Measurements from ENCODE around the gene MAGEB3.
"Not testable (repeated sequence)": the region's sequence is repeated elsewhere in the genome, so short reads cannot be mapped to it uniquely, and the experiment has no call there.

The MAGEB3 gene, protein sequence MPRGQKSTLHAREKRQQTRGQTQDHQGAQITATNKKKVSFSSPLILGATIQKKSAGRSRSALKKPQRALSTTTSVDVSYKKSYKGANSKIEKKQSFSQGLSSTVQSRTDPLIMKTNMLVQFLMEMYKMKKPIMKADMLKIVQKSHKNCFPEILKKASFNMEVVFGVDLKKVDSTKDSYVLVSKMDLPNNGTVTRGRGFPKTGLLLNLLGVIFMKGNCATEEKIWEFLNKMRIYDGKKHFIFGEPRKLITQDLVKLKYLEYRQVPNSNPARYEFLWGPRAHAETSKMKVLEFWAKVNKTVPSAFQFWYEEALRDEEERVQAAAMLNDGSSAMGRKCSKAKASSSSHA

DNA sequence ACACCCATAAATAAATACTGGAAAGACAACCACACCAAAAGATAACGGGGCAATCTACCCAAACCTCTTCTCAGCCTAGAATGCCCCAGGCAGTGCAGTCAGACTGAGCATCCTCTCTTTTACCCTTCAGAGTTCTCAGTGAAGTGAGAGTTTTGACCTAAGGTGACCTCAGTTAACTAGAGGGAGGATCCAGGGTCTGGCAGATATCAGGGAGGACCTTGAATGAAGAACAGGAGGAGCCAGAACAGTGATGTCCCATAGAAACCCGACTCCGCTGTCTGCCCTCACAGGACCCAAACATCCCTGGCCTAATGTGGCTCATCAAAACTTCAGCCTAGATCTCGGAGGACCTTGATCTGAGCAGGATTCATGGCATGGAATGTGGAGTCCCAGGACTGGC, at the start of gene MAGEB3:
MAGEB3 (plus strand) TSS at position 263 of the 400 bp plus-strand sequence. CDS start 5,268 bp downstream, outside the sequence.
- DNase-seq (ENCODE audit: low spot score) = no peak

- no peak for DNase-seq (ENCODE audit: low spot score)
These were observed 49.1 kb upstream of the MAGEB3 start for GRCh38 chrX:30181353-30181752.

GRCh38 chrX:30183554-30183953, 46.9 kb upstream of the MAGEB3 start:
- DNase-seq (ENCODE audit: low spot score) = no peak

GRCh38 chrX:30190426-30190825, 40.0 kb upstream of the MAGEB3 start:
- no peak for DNase-seq (ENCODE audit: low spot score)

DNA sequence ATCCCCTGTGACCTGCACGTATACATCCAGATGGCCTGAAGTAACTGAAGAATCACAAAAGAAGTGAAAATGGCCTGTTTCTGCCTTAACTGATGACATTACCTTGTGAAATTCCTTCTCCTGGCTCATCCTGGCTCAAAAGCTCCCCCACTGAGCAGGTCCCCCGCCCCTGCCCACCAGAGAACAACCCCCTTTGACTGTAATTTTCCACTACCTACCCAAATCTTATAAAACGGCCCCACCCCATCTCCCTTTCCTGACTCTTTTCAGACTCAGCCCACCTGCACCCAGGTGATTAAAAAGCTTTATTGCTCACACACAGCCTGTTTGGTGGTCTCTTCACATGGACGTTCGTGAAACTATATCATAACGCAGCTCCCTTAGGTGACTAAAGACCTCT, 36.5 kb upstream of the MAGEB3 start:
- not testable (repeated sequence) for DNase-seq (ENCODE audit: low spot score)

GRCh38 chrX:30196322-30196721, 34.1 kb upstream of the MAGEB3 start:
- no peak for DNase-seq (ENCODE audit: low spot score)

DNA sequence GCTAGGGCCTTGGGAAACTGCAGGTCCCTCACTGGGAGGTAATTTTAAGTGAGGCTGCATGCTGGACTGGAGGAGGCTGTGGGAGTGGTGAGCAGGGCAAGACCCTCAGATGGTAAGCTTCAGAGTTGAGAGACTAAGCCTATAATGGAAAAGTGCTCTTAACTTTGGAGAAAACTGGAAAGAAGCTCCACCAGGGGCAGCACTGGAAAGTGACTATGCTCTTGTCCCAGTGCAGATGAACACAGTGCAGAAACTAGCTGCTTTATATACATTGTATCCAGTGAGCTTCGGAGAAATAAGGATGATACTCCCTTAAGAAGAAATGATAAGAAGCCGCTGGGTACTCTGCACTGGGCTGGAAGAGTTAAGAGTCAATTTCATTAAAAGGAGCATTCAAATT, 18.3 kb upstream of the MAGEB3 start:
- no peak for DNase-seq (ENCODE audit: low spot score)

DNA sequence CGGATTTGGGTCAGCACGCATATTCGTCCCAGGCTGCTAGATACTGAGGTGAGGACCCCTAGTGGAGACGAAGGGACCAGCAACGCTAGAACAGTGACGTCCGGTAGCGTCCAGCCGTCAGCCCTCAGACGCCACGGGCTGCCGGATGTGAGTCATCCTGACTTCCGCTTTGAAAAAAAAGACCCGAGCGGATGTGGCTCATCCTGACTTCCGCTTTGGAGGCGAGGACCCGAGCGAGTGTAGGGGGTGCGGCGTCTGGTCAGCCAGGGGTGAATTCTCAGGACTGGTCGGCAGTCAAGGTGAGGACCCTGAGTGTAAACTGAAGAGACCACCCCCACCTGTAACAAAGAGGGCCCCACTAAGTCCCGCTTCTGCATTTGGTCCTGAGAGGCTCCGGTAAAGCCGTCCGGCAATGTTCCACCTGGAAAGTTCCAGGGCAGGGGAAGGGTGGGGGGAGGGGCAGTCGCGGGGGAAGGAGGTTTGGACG, 15.1 kb upstream of the MAGEB3 start, which contains the start of gene MAGEB2:
MAGEB2 (plus strand) TSS at position 207 of the 487 bp plus-strand sequence. CDS start 3,018 bp downstream, outside the sequence.
- no peak for DNase-seq (ENCODE audit: low spot score)

DNA sequence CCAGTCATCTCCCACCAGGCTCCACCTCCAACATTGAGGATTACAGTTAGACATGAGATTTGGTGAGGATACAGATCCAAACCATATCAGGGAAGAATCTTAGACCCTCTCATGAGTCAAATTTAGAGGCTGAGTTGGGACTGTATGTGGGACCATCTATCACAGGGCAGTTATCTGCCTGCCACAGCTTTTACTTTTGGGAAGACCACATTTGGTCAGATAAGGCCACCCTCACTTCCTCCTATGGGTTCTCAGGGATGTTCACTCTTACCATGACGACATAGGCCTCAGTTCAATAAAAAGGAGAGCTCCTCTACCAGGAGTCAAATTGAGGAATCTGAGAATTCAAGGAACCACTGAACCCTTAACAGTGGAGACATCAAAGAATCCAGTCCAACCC, 13.0 kb upstream of the MAGEB3 start:
- no peak for DNase-seq (ENCODE audit: low spot score)

GRCh38 chrX:30219372-30219771, 11.1 kb upstream of the MAGEB3 start:
- DNase-seq (ENCODE audit: low spot score) = no peak

DNA sequence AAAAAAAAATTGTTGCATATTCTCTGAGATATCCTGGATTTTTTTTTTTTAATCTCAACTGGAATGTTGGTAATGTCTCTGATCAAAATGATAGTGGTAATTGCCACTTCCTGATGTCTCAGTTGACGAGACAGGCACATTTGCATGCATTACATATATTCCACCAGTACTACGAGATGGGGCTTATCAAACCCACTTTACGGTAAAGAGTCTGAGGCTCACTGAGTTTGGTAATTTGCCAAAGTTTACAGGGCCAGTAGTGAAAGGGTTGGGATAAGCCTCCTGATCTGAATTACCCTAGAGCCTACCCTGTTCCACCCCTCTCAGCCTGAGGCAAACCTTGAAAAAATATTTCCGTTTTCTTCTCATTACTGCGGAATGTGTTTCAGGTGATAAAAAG, 9.8 kb upstream of the MAGEB3 start:
- no peak for DNase-seq (ENCODE audit: low spot score)

DNA sequence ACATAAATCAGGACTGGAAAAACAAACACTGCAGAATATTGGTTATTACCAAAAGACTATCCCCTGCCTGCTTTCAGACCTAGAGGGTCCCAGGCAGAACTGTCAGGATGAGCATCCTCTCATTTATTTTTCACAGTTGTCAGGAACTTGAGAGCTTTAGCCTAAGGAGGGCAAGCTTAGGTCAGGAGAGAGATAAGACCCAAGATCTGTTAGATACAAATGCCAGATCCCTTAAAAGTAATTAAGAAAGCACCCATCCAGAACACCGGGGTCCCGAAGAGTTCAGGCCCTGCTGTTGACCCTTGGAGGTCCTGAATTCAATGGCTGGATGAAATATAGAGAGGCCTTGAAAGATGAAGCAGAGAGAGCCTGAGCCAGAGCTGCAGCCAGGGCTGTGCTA, 5.9 kb upstream of the MAGEB3 start:
- no peak for DNase-seq (ENCODE audit: low spot score)

GRCh38 chrX:30228526-30228925, 1.9 kb upstream of the MAGEB3 start:
- DNase-seq (ENCODE audit: low spot score) = no peak

GRCh38 chrX:30241724-30242415, 11.4 kb downstream of the MAGEB3 start, which contains the start of gene MAGEB4:
MAGEB4 (plus strand) TSS chrX:30242000; CDS start chrX:30242136, 136 bp downstream.
- no peak for DNase-seq (ENCODE audit: low spot score)

GRCh38 chrX:30246769-30247489, 16.5 kb downstream of the MAGEB3 start, which contains the start of gene MAGEB1:
MAGEB1 (plus strand) TSS chrX:30247146; CDS start chrX:30250494, 3,348 bp downstream.
- DNase-seq (ENCODE audit: low spot score) = no peak

DNA sequence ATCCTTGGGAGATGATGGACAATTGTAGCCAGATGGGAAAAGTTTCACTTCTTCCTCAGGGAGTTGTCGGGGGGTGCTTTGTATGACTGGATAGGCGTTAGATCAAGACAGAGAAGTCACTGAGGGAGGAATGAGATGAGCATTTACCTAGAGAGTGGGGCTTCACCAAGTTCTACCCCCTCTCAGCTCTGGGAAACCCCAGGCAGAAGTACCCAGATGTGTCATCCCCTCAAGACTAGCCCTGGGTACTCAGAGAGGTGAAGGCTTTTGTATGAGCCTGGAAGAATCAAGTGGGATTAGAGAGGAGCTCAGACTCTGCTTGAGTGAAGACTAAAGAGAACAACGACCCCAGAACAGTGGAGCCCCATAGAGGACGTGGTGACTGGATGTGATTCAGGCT, 18.4 kb downstream of the MAGEB3 start:
- no peak for DNase-seq (ENCODE audit: low spot score)

DNA sequence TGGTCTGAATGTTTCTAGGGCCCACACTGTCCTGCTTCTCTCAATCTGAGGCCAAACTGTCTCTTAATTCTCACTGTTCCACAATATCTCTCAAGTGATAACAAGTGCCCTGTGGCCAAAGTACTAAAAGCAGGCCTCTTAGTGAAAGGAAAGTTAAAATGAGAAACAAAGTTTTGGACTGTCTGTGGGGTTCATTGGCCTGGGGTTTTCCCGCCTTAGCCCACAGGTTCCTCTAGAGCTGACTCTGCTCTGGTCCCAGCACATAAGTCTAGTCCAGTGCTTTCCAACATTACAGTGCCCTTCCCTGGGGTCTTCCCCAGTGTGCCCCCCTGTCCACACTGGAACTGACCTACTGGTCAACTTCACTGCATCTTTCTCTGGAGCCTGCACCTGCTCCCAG, 22.8 kb downstream of the MAGEB3 start:
- DNase-seq (ENCODE audit: low spot score) = no peak

GRCh38 chrX:30259927-30260326, 29.5 kb downstream of the MAGEB3 start:
- no peak for DNase-seq (ENCODE audit: low spot score)

GRCh38 chrX:30261012-30261411, 30.6 kb downstream of the MAGEB3 start:
- DNase-seq (ENCODE audit: low spot score) = no peak

- no peak for DNase-seq (ENCODE audit: low spot score)
These were observed 32.3 kb downstream of the MAGEB3 start for GRCh38 chrX:30262763-30263162.

GRCh38 chrX:30270639-30271038, 40.2 kb downstream of the MAGEB3 start:
- no peak for DNase-seq (ENCODE audit: low spot score)

GRCh38 chrX:30275498-30275897, 45.0 kb downstream of the MAGEB3 start:
- no peak for DNase-seq (ENCODE audit: low spot score)

All from CD4-positive, alpha-beta T cell treated with Interleukin-6 at 100 ng/mL for 8 hours (primary cell).